Measurements from ENCODE around the gene PIK3CA. TPM values are rescaled to one million over a fixed set of nuclear protein-coding genes. Genes with fewer than 3 reads are reported as not detected.
"Not testable (repeated sequence)": the region's sequence is repeated elsewhere in the genome, so short reads cannot be mapped to it uniquely, and the experiment has no call there.

The PIK3CA gene
- total and polyA plus RNA-seq, 2 experiments from 2014 or later, result 8.3 to 22.5 TPM

DNA sequence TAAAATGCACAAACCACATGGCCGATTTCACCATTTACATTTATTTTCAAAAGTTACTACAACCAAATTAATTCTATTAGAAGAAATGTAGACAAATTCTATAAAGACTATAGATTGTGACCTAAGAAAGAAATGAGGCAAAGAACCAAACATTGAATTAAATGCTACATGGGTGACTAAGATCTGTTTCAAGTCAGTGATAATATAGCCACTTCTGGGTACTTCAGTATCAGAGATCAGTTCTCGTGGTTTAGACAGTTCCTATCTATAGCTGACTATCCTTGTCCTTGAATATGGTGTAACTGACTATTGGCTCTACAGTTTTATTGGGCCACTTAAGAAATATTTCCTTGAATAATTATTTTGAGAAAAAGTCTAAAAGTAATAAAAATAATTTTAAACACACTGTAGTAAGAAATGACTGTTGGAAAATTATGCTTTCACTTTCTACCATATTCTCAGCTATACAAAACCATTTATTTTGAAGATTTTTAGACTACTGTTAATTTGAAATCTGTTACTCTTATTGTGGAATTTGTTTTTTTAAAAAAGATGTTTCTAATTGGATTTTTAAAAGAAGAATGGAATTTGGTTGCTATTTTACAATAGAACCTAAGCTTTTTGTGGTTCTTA is 88.6 kb downstream of the PIK3CA start:
- Histone ChIP-seq H3K4me3 (no peak overlapping the region), H3K79me2 (ENCODE audit: insufficient read depth) (no peaks in the 10 kb centered on the region), H4K20me1 (ENCODE audit: insufficient read depth) (no peaks in the 10 kb centered on the region), H3F3A (ENCODE audit: insufficient read depth) (no peaks in the 10 kb centered on the region), H3K36me3 (ENCODE audit: low read depth) (peaks cover 10% of the 10 kb centered on the region), H3K9me3 (ENCODE audit: low read depth) (no peaks in the 10 kb centered on the region), H2AFZ (no peak overlapping the region), H3K9me2 (ENCODE audit: insufficient read depth) (no peaks in the 10 kb centered on the region), H3K9ac (no peak overlapping the region), H3K4me2 (ENCODE audit: unreplicated experiment) (no peak overlapping the region), H3K4me1 (ENCODE audit: insufficient read depth) (no peaks in the 10 kb centered on the region), H3K27ac (no peak overlapping the region), H3K27me3 (replicated peaks; ENCODE audit: insufficient read depth) (no peaks in the 10 kb centered on the region)
- TF ChIP-seq EZH2phosphoT487 (IDR thresholded peaks at IDR 0.05; ENCODE audit: insufficient read depth, low read depth) (no peak), EZH2 (IDR thresholded peaks at IDR 0.05; ENCODE audit: insufficient read depth, poor library complexity, severe bottlenecking) (no peak)
- in situ Hi-C loops (cut with MboI), result no loop called here
- no peak for DNase-seq
- 70 to 89% methylated on average over 2 of the region's 2 CpGs for WGBS, 2 experiments (ENCODE audit: low coverage in 1 of 2, low lambda C conversion rate in 2 of 2, missing lambda C conversion rate in 2 of 2)

DNA sequence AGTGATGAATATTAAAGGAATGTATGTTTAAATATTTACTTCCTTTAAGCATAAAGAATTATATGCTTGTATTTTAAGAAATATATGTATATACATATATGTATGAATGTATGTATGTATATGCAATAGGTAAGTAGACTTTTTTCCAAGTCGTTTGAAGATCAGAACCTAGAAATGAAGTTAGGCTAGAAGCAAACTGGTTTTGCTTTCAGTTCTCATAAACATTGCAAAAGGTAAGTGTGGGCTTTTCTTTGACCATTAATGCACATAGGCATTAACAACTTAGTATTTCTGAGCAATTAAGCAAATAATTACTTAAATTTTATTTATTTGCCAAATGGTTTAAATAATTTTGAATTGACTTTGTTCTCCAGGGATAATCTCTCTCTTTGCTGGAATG is 92.1 kb downstream of the PIK3CA start:
- H3K9ac ChIP-seq; H3K9me2 ChIP-seq (ENCODE audit: insufficient read depth); H2AFZ ChIP-seq; H3K4me2 ChIP-seq (ENCODE audit: unreplicated experiment); H3F3A ChIP-seq (ENCODE audit: insufficient read depth); H3K27me3 ChIP-seq (replicated peaks; ENCODE audit: insufficient read depth); H3K27ac ChIP-seq; H3K36me3 ChIP-seq (ENCODE audit: low read depth); in situ Hi-C loops (cut with MboI); H3K9me3 ChIP-seq (ENCODE audit: low read depth); H3K79me2 ChIP-seq (ENCODE audit: insufficient read depth); DNase-seq; H3K4me3 ChIP-seq; H3K4me1 ChIP-seq (ENCODE audit: insufficient read depth); H4K20me1 ChIP-seq (ENCODE audit: insufficient read depth): not testable (repeated sequence)
- 47 to 60% methylated on average over 1 of the region's 1 CpG for WGBS, 2 experiments (ENCODE audit: low coverage in 1 of 2, low lambda C conversion rate in 2 of 2, missing lambda C conversion rate in 2 of 2)

DNA sequence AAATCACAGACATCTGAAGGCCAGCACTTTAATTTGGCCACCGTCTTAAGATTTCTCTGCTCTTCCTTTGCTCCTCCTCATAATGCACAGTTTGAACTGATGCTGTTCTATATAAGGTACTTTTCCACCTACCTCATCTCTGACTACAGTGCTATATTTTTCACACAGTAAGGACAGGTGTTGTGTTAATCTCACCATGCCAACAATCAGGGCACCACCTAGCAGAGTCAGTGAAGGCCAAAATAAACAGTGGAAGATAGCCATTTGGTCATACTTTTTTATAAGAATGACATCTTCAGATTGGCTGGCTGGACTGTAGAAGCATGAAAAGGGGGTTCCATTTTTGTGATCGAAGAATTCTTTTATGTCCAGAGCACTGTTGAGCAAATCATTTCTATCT is 94.7 kb downstream of the PIK3CA start:
- H3K4me2 ChIP-seq (ENCODE audit: unreplicated experiment); H3K36me3 ChIP-seq (ENCODE audit: low read depth); H3F3A ChIP-seq (ENCODE audit: insufficient read depth); H3K9me2 ChIP-seq (ENCODE audit: insufficient read depth); H2AFZ ChIP-seq; H3K27me3 ChIP-seq (replicated peaks; ENCODE audit: insufficient read depth); H3K9me3 ChIP-seq (ENCODE audit: low read depth); in situ Hi-C loops (cut with MboI); H4K20me1 ChIP-seq (ENCODE audit: insufficient read depth); H3K4me1 ChIP-seq (ENCODE audit: insufficient read depth); DNase-seq; H3K4me3 ChIP-seq; H3K9ac ChIP-seq; H3K79me2 ChIP-seq (ENCODE audit: insufficient read depth); H3K27ac ChIP-seq: not testable (repeated sequence)
- 93 to 100% methylated on average over 1 of the region's 2 CpGs for WGBS, 2 experiments (ENCODE audit: low coverage in 1 of 2, low lambda C conversion rate in 2 of 2, missing lambda C conversion rate in 2 of 2)

DNA sequence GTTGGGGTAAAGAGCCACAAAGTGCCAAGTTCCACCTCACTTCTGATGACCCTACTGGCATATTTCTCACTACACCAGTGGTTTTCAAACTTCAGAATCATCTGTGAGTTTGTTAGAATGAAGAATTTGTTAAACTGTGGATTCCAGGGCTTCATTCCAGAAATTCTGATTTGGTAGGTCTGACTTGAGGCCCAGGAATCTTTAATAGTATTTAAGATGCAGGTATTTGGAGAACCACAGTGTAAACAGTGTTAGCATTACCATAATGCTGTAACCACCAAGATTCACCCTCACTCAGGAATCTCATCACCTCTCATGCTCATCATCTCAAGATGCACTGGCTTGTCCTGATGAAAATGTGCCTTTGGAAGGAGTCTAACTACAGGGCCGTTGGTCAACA is 96.7 kb downstream of the PIK3CA start:
- H3K27ac ChIP-seq, result no peak overlapping the region

More for the DNA sequence above, 96.7 kb downstream of the PIK3CA start:
- in situ Hi-C loops (cut with MboI), result no loop called here
- H4K20me1 ChIP-seq (ENCODE audit: insufficient read depth), result no peaks in the 10 kb centered on the region
- no peaks in the 10 kb centered on the region; the same call in 1 of the 2 replicates for H3F3A ChIP-seq (ENCODE audit: insufficient read depth)
- no peaks in the 10 kb centered on the region for H3K9me2 ChIP-seq (ENCODE audit: insufficient read depth)
- no peaks in the 10 kb centered on the region; the same call in 1 of the 2 replicates for H3K36me3 ChIP-seq (ENCODE audit: low read depth)
- no peak overlapping the region for H3K4me3 ChIP-seq
- no peak overlapping the region for H3K9ac ChIP-seq
- DNase-seq, result no peak
- no peaks in the 10 kb centered on the region for H3K9me3 ChIP-seq (ENCODE audit: low read depth)
- 0 out of 2 replicates have a peak, but pooled peaks cover 2% of the 10 kb centered on the region for H3K4me1 ChIP-seq (ENCODE audit: insufficient read depth)
- 86 to 100% methylated on average over 1 of the region's 1 CpG for WGBS, 2 experiments (ENCODE audit: low coverage in 1 of 2, low lambda C conversion rate in 2 of 2, missing lambda C conversion rate in 2 of 2)
- TF ChIP-seq EZH2phosphoT487 (IDR thresholded peaks at IDR 0.05; ENCODE audit: insufficient read depth, low read depth), result no peak
- TF ChIP-seq EZH2 (IDR thresholded peaks at IDR 0.05; ENCODE audit: insufficient read depth, poor library complexity, severe bottlenecking), result no peak
- H3K4me2 ChIP-seq (ENCODE audit: unreplicated experiment), result no peak overlapping the region
- H2AFZ ChIP-seq, result no peak overlapping the region
- no peaks in the 10 kb centered on the region for H3K27me3 ChIP-seq (replicated peaks; ENCODE audit: insufficient read depth)
- H3K79me2 ChIP-seq (ENCODE audit: insufficient read depth), result no peaks in the 10 kb centered on the region

All from GM23248 (cell line).